DMS53 (cell line): ENCODE results near the gene ARSI.

Experiments used
- DNase-seq: peaks from one replicate; lab custom pipeline; 2025; lab: John Stamatoyannopoulos, UW

The ARSI gene

DNA sequence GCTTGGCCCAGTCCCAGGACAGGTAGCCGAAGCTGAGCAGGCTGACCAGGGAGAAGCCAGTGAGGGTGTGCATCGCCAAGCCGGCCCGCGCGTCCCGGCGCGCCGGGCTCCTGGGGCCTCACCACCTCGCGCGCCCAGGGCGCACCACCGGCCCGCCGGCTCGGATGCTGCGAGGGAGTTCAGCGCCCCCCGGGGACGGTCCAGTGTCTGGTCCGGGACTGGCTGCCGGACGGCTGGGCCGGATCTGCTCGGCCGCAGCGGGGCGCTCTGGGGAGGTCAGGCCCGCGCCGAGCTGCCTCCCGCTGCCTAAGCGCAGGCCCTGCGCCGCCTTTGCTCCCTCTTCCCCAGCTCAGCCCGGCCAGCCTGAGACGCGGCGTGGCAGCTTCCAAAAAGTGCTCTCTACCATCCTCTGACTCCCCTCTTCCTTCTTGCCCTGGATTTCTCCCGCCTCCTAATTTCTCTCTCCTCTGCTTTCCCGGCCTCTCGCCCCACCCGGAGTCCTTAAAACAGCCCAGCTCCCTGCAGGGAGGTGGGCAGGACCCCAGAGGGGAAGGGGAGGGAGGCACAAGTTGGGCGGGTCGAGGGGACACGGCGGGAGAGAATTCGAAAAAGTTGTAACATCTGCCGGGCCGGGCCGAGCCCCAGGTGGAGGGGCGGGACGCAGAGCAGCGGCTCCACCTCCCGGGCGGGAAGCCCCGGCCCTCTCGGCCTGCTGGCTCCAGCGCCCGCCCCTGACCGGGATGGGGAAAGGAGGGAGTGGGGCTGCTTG, at the start of gene ARSI:
TSS of gene ARSI (minus strand) at position 605 of the 769 bp plus-strand sequence. CDS start at position 73, 532 bp downstream.
- DNase-seq, result peak; percentile 40

DNA sequence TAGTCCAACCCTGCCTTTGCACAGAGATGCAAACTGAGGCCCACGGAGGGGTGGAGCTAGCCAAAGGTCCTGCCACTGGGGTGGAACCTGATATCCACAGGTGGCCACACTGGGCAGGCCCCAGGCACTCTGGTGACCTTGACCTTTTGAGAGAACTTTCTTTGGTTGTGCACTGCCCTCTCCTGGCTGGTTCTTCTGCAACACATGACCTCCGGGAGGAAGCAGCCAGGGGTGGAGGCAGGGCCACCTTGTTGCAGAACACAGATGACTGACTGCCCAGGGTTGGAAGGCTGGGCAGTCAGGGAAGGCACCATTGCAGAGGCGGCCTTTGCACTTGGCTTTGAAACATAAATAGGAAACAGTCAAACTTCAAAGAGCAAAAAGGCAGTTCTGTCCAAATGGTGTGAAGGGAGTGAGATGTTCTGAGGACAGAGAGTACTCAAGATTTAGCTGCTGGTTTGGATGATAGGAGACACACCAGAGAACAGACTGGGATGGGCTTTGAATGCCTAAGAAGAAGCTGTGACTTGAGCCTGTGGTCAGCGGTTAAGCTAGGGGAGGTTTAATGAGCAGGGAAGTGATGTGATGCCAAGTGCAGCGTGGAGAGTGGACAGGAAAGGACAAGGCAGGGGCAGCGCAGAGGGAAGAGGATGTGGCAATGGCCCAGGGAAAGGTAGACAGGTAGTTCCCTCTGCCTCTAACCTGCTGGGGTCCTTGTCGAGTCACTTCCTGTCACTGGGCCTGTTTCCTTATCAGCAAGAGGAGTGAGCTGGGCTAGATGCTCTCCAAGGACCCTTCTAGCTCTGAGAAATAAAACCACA, 48.0 kb upstream of the ARSI start:
- peak; percentile 87 for DNase-seq

DNA sequence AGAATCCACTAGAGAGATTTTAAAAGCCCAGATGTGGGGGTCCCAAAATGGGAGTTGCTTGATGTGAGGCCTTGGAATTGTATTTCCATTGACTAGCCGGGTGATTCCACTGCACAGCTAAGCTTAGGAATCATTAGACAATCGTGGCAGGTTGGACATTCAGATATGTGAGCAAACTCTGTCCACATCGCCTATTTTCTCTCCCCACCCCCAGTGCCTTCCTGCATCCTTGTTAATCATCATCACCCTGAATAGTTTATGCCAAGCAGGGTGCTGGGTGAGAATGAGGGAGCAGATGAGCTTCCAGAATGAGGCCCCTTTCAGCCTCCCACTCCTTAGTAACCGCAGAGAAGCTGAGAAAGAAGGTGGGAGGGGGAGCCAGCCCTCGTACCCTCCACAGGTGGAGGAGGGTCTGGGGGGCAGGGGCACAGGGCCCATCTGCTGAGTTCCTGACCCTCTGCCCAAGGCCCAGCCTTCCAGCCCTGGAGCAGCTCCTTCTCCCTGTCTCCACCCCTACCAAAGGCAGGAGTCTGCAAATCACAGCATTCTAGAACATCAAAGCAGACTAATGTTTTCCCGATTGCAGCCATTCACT, 47.1 kb upstream of the ARSI start:
- DNase-seq, result no peak

DNA sequence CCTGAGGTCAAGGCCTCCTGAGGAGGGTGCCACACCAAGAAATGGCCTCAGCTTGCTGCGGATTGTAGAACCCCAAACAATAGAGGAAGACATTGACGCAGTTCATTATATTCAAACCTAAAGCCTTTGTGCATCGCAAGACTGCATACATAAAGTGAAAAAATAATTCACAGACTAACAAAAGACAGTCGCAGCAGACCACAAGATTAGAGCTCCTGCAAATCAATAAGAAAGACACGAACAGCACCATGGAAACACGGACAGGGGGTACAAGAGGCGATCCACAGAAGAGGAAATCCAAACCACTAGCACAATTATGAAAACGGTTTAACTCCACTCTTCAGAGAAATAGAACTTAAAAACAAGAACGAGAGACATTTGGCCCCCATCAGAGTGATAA, 44.7 kb upstream of the ARSI start:
- DNase-seq, result no peak

DNA sequence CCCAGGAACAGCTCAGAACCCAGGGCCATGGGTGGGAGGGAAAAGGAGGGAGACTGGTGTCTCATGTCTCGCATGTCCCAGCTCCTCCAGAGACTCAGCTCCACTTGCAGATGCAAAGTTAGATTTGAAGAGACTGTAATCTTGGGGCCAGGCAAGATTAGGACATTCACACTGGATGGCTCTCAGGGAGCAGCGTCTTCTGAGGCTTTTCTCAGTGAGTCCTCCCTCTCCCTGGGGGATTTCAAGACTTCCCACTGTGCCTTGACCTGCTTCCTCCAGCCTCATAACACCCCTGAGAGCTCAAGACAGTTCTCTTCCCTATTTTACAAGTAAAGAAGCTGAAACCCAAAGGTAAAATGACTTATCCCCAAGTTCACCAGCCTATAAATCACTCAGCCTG, 44.3 kb upstream of the ARSI start:
- DNase-seq, result no peak

DNA sequence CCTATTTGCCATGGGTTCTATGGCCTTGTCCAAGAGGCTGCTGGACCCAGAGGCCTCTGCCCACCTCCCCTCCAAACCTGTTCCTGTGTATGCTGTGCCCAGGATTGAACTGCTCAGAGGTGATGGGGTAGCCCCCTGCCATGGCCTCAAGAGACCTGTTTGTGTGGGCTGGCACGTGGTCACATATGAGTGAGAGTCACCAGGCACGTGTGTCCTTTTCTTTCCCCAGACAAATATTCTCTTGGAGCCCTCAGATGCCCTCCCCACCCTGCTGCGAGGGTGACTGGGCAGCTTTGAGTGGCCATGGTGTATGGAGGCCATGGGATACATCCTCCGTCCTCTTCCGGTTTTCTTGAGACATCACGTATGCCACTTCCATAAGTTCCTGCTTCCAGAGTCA, 43.9 kb upstream of the ARSI start:
- no peak for DNase-seq

DNA sequence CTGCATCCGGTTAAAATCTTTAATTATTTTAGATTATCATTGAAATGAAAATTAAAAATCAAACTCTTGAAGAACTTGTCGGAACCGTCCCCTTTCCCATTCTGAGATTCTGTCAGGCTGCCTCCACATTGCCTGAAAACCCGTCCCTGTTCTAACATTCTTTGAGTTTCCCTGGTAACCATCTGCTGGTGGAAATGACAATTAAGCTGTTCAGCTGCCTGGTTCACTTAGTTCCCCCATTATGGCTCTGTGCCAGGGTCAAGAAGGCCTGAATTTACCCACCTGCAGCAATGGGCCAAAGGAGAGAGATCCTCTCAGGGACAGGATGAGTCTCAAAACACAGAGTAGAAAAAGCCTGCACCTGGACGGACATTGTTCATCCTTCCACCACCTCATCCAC, 43.0 kb upstream of the ARSI start:
- peak; percentile 23 for DNase-seq

DNA sequence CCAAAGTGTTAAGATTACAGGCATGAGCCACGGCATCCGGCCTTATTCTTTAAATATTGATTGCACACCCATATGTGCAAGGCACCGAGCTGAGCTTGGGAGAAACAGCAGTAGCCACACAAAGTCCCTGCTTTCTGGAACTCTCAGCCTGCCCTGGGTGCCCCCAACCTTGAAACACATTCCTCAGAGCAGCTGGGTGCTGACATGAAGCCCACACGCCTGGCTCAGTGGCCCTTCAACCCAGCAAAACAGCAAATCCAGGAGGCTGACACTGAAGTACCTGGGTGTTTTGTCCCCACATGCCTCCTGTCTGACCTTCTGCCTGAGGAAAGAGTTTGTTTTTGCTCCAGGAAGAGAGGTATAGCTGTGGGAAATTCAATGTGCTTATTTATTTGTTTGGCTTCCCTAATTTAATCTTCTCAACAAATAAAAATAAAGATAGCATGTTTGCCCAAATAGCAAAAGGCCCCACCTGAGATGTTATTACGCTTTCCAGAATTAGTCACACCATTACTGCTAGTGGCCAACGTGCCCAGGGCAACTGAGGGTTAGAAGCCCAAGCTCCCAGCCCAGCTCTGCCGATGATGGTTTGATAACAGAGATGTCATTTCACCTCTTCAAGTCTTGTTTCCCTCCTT, 41.4 kb upstream of the ARSI start:
- DNase-seq, result no peak

DNA sequence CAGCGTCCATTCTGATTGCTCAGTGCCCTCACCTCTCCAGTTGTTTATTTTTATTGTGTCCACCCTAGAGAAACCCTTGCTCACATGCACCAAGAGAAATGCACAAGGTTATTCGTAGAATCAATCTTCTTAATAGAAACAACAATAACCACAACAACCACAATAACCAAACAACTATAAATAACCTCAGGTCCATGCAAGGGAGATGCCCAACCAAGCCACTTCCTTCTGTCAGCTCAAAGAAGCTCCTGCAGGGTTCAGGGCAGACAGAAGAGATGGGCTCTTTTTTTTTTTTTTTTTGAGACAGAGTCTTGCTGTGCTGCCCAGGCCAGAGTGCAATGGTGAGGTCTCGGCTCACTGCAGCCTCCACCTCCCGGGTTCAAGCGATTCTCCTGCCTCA, 39.9 kb upstream of the ARSI start:
- DNase-seq, result no peak

DNA sequence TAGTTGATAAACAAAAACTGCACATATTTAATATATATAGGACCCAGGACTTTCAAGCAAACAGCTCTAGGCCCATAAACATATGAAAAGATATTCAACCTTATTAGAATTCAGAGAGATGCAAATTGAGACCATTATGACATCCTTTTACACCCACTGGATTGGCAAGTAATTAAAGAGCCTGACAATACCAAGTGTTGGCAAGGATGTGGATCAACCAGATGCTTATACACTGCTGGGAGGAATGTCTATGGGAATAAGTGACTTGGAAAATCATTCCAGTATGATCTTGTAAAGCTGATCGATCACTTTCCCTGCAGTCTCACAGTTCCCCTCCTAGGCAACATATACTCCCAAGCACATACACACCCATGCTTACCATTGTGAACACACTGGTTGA, 39.3 kb upstream of the ARSI start:
- no peak for DNase-seq

DNA sequence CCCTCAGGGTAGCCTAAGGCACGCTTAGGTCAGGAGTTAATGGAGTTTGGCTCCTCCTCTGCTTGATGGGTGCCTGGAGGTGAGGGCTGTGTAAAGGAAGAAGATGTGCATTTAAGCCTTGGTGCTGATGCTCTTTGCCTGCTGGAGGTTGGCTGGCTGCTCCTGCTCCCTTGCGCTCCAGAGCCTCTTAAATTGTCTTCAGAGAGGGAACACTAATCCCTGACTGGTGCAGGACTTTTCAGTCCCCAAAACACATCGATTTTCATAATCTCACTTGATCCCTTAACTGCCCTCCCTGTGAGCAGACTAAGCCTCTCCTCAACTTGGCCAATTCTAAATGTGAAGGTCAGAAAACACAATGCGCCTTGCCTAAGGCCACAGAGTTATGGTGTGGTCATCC, 38.6 kb upstream of the ARSI start:
- no peak for DNase-seq

DNA sequence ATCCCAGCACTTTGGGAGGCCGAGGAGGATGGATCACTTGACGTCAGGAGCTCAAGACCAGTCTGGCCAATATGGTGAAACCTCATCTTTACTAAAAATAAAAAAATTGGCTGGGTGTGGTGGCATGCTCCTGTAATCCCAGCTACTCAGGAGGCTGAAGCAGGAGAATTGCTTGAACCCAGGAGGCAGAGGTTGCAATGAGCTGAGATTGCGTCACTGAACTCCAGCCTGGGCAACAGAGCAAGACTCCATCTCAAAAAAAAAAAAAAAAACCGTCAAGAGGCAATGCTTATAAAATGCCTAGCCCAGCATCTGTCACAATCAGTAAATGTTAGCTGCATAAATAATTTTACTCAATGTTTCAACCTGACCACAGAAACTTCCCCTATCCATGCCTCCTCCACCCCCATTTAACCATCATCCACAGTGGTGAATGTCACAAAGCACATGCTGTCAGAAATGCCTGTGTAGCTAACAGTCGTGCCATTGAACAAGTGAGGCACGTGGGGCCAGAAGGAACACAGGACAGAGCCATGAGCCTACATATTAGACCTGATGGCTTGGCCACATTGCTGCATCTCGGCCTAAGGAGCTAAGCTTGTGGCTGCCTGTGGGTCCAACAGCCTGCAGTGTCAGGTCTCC, 38.0 kb upstream of the ARSI start:
- no peak for DNase-seq

DNA sequence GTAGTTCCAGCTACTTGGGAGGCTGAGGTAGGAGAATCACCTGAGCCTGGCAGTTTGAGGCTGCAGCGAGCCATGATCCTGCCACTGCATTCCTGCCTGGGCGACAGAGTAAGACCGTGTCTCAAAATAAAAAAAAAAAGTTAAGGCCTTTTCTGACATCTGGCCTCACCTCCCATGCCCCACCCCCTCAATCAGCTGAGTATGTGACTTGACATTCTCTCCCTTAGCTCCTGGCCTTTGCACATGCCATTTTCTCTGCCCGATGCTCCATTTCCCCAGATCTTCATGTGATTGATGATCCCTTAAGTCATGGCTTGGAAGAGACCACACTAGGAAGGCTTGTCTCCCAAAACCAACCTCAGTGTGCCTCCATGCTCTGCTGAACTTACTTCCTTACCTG, 37.1 kb upstream of the ARSI start:
- no peak for DNase-seq

DNA sequence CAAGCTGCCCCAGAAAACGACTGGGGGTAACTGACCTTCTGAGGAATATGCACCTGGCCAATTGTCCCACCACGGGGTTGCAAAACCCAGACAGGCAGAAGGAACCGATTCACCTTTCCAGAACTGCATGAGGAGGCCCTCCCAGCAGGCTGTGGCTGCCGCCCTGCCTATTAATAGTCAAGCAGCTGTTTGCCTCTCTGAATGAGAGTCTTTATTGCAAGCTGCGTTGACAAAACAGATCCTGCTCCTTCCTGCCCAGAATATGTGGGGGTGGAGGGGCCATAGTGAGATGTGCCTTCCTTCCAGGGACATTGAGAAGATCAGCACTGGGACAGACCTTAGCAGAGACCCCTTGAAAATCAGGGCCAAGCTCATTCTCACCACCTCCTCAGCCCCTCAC, 36.5 kb upstream of the ARSI start:
- DNase-seq, result peak; percentile 22

DNA sequence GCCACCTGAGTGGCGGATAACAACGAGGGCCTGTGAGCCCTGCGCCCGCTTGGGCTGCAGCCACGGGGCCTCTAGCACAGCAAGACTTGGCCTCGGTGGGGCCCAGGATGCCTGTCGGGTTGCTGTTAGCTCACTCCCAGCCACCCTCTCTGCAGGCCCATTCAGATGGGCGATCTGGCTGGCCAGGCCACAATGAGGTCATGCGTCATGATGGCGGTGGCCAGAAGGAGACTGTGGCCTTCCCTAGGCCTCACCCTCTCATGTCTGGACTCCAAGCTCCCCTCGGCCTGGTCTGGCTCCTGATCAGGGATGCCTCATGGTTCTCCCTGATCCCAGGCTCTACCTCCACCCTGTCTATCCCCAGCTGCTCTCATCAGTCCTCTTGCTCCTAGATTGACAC, 35.8 kb upstream of the ARSI start:
- DNase-seq, result no peak

DNA sequence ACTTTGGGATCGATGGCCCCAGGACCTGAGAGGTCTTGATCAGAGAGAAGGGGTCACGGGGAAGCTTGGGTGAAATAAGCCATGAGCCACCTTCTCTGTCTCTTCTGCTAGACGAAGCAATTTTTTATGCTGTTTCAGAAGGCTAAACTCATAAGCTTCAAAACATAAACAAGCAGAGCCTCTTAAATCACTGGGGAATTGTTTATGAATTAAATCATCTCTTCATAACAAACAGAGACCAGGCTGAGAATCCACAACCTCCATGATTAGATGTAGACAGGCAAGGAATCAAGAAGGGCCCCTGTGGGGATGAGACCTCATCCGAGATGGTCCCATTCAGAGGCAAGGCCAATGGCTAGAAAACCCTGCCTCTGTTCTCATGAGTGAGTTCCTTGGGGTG, 33.1 kb upstream of the ARSI start:
- no peak for DNase-seq

DNA sequence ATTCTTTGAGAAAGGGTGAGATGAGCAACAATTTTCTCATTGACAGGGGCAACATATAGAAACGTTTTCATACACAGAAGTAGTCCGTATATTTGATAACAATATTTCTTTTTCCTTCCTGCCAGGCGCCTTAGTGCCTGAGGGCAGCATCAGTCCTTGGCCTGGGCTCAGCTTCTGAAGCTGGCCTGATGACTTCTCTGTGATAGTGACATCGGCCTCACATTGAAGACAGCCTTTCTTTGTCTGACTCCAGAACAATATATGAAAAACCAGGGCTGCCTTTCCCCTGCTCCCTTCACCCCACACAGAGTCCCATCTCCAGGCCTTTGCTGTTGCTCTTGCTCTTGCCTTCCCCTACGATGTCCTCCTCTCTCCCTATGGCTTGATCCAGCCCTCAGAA, 30.7 kb upstream of the ARSI start:
- no peak for DNase-seq

DNA sequence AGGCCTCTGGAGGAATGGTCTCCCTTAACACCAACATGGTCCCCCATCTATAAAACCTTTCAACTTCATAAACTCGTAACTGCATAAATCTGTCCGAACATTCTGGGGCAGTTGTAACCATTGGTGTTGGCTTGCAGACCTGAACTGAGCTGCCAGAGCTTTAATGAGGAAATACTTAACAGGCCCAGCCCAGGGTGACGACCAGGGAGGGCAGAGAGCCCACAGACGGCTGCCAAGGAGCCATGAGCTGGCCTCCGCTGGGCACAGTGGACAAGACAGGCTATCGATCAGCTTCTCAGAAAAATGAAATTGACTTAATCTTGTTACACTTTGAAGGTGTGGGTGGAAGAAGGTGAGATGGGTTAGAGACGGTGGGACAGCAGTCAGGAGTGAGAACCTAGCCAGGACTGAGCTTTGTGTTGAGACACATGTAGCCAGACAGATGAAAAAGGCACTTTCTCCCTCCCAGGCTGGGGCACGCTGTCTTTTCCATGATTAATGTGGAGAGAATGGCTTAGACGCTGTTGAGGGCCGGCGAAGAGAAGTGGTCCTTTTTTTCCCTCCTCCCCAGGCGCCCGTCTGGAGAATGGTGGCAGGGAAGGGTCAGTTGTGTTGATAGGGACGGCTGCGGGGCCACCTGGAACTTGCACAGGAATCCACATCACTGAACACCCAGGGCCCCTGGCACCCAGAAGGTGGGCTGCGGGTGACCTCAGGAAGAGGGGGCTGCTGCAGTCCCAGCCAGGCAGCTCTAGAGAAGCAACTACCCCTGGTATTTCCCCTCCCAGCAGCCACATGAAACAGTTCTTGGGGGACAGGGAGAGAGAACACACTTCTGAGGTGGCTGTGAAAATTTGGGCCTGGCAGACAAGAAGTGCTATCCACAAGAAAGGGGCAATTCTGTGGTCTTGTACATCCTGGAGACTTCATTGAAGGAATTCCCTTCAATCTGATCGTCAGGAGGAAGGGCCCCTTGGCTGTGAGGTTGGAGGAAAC, 27.5 kb upstream of the ARSI start:
- DNase-seq, result no peak

DNA sequence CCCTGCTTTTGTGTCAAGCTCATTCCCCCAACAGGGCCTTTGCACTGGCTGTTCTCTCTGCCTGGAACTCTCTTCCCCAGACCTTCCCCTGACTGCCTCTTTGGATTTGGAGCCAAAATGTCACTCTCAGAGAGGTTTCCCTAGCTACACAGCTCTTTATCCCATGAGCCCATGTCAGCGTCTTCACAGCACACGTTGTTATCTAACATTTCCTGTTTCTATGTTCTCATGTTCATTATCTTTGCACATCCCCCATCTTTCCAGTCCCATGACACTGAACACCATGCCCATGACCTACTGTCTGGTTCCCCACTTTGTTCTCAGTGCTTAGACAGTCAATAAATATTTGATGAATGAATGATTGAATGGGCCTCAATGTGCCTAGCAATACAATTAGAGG, 26.3 kb upstream of the ARSI start:
- no peak for DNase-seq

DNA sequence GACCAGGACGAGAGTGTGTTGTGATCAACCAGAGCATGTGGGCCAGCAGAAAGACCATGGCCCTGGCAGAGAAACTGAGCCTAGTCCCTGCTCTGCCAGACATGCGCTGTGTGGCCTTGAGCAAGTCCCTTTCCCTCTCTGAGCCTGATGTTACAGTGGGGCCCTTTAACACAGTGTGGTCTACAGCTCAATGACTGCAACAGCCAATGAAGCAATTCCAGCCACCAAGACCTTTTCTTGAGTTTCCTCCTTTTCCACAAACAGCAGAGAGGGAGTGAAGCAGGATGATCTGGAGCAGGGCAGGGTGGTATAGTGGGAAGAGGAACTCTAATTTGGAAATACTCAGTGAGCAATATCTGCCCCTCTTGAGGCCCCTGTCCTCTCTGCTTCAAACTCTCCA, 25.8 kb upstream of the ARSI start:
- DNase-seq, result no peak

DNA sequence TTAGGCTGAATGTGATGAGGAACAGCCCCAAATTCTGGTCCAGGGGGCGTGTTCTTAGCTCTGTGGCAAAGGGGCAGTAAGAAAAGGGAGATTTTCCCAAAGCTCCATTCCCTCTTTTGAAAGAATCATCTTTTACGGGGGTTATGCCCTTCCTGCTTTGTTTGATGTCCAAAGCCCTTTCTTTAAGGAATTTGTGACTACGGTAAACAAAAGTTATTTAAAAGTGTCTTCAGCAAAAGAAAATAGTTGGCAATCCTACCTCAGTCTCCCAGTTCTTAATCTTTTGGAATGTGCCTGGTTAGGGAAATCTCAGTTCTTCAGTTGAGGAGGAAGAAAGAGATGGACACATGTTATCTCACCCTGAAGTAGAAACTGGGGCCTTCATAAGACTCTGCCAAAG, 24.4 kb upstream of the ARSI start:
- no peak for DNase-seq
